Measurements from ENCODE around the gene KIAA0930. TPM values are rescaled to one million over a fixed set of nuclear protein-coding genes. Genes with fewer than 3 reads are reported as not detected.
A peak's percentile ranks its signal among the peaks of the same experiment; 100 is the strongest.

KIAA0930 gene
- total and polyA plus RNA-seq, 10 donors: 32.6 to 93.1 (median 58.1) TPM

- Histone ChIP-seq H3K4me3 (no peak overlapping the region), H3K4me1 (peaks cover 3 to 45% (median 24%) of the 10 kb centered on the region in 6 donors), H3K36me3 (peaks cover 0 to 66% (median 11%) of the 10 kb centered on the region in 6 donors), H3K9me3 (no peaks in the 10 kb centered on the region), H3K27ac (no peak overlapping the region), H3K27me3 (replicated peaks in 1 of 7) (no peaks in the 10 kb centered on the region)
- TF ChIP-seq, protein P1, sequence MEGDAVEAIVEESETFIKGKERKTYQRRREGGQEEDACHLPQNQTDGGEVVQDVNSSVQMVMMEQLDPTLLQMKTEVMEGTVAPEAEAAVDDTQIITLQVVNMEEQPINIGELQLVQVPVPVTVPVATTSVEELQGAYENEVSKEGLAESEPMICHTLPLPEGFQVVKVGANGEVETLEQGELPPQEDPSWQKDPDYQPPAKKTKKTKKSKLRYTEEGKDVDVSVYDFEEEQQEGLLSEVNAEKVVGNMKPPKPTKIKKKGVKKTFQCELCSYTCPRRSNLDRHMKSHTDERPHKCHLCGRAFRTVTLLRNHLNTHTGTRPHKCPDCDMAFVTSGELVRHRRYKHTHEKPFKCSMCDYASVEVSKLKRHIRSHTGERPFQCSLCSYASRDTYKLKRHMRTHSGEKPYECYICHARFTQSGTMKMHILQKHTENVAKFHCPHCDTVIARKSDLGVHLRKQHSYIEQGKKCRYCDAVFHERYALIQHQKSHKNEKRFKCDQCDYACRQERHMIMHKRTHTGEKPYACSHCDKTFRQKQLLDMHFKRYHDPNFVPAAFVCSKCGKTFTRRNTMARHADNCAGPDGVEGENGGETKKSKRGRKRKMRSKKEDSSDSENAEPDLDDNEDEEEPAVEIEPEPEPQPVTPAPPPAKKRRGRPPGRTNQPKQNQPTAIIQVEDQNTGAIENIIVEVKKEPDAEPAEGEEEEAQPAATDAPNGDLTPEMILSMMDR (IDR thresholded peaks at IDR 0.05 in 8 of 11, conservative IDR thresholded peaks at IDR 0.05 in 3 of 11): no peak
- no peak for TF ChIP-seq POLR2AphosphoS5 (IDR thresholded peaks at IDR 0.05)
- TF ChIP-seq POLR2A (IDR thresholded peaks at IDR 0.05): no peak
- DNase-seq: peak; percentile 44
- intact Hi-C loops (cut with DNase I; ENCODE audit: low total_unique reads): no loop called here
- 88 to 91% (median 89%) methylated on average over 9 to 11 of the region's 11 CpGs for WGBS, 5 donors
These were observed 30.1 kb downstream of the KIAA0930 start for GRCh38 chr22:45210577-45210976.

DNA sequence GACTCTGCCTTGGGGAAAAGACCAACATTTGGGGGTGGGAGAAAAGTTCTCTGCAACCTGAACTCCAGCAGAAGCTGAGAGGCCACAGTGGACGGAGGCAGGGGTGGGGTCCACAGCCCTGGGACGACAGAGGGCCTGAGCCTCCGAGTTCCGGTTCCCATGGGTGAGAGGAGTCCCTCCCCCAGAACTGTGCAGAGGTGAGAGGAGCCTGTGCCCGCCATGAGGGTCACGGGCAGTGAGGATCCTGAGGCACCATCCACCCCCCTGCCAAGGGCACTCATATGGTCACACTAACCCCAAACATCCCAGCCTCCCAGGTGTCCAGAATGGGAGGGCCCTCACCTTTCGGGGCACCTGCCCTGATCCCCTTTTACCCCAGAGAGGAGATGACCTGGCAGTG is 30.5 kb downstream of the KIAA0930 start:
- TF ChIP-seq, protein P1 (IDR thresholded peaks at IDR 0.05 in 8 of 11, conservative IDR thresholded peaks at IDR 0.05 in 3 of 11): no peak
- TF ChIP-seq POLR2AphosphoS5 (IDR thresholded peaks at IDR 0.05): no peak
- no peak for TF ChIP-seq POLR2A (IDR thresholded peaks at IDR 0.05)
- H3K27ac ChIP-seq: no peak overlapping the region
- H3K27me3 ChIP-seq (replicated peaks in 1 of 7): no peaks in the 10 kb centered on the region
- H3K9me3 ChIP-seq: no peaks in the 10 kb centered on the region
- H3K4me3 ChIP-seq: no peak overlapping the region
- H3K36me3 ChIP-seq: peaks cover 0 to 70% (median 15%) of the 10 kb centered on the region in 6 donors
- intact Hi-C loops (cut with DNase I; ENCODE audit: low total_unique reads): no loop called here
- peaks cover 3 to 45% (median 24%) of the 10 kb centered on the region in 6 donors for H3K4me1 ChIP-seq
- DNase-seq: peak; percentile 41
- 91 to 97% (median 96%) methylated on average over 5 to 7 of the region's 7 CpGs for WGBS, 5 donors

DNA sequence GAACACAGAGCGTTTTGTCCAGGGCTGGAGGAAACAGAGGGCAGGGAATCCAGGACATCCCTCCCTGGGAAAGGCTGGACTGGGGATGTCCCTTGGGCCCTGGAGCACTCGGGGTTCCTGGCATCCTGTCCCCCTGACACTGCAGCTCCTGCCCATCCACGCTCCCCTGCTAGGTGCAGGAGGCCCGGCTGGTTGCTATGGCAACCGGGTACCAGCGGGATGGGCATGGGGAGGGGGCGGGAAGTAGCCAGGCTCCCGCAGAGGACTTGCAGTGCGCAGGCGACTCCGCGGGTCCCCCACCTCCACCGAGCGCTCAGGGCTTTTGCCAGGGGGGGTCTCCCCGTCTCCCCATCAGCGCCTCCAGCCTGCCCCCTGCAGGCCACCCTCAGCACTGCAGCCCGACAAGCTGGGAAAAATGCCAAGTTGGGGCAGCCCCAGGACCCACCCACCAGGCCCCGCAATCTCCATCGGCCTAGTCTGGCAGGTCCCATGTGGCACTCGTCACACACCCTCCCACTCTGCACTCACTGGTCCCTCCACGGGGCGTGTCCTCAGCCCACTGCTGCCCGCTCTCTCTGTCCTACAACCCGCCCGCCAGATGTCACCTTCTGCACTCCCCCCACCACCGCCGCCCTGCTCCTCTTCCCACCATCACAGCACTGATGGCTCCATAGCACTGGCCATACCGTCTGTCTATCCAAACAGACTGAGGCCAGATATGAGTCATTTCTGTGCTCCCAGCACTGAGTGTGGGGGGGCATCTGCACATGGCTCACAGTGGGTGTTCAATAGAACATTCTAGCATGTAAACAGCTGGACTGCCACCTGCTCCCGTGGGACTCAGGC is 31.5 kb downstream of the KIAA0930 start:
- H3K27ac ChIP-seq: no peak overlapping the region
- WGBS, 5 donors: 65 to 78% (median 71%) methylated on average over 23 to 29 of the region's 29 CpGs
- H3K4me1 ChIP-seq: peaks cover 3 to 38% (median 20%) of the 10 kb centered on the region in 6 donors
- H3K36me3 ChIP-seq: peaks cover 0 to 79% (median 25%) of the 10 kb centered on the region in 6 donors
- no peaks in the 10 kb centered on the region for H3K27me3 ChIP-seq (replicated peaks in 1 of 7)
- intact Hi-C loops (cut with DNase I; ENCODE audit: low total_unique reads): no loop called here
- H3K9me3 ChIP-seq: no peaks in the 10 kb centered on the region
- no peak for TF ChIP-seq POLR2A (IDR thresholded peaks at IDR 0.05)
- TF ChIP-seq, protein P1 (IDR thresholded peaks at IDR 0.05 in 8 of 11, conservative IDR thresholded peaks at IDR 0.05 in 3 of 11): peak in 9 of 11 experiments; percentile 24 to 73 (median 54)
- H3K4me3 ChIP-seq: no peak overlapping the region
- DNase-seq: peak; percentile 73

- Histone ChIP-seq H3K9me3 (no peaks in the 10 kb centered on the region), H3K27ac (no peak overlapping the region), H3K4me1 (peaks cover 3 to 32% (median 15%) of the 10 kb centered on the region in 6 donors), H3K36me3 (peaks cover 0 to 85% (median 30%) of the 10 kb centered on the region in 6 donors), H3K4me3 (no peak overlapping the region), H3K27me3 (replicated peaks in 1 of 7) (no peaks in the 10 kb centered on the region)
- TF ChIP-seq POLR2A (IDR thresholded peaks at IDR 0.05): no peak
- TF ChIP-seq, protein P1 (IDR thresholded peaks at IDR 0.05 in 8 of 11, conservative IDR thresholded peaks at IDR 0.05 in 3 of 11): no peak
- TF ChIP-seq POLR2AphosphoS5 (IDR thresholded peaks at IDR 0.05): no peak
- DNase-seq: peak; percentile 49
- intact Hi-C loops (cut with DNase I; ENCODE audit: low total_unique reads): no loop called here
- 82 to 94% (median 88%) methylated on average over 10 of the region's 10 CpGs for WGBS, 5 donors
These were observed 32.0 kb downstream of the KIAA0930 start for GRCh38 chr22:45208696-45208992.

All from spleen (tissue), 11 donors.